ENCODE results near the gene RNF123.

The RNF123 gene

GRCh38 chr3:49658711-49659110 lies 30.6 kb upstream of the RNF123 start:
- no peak for DNase-seq (ENCODE audit: low read depth, low spot score)

- DNase-seq (ENCODE audit: low read depth, low spot score) = no peak
Observed at GRCh38 chr3:49659756-49660155, 29.6 kb upstream of the RNF123 start.

GRCh38 chr3:49661281-49661680 lies 28.1 kb upstream of the RNF123 start:
- no peak for DNase-seq (ENCODE audit: low read depth, low spot score)

GRCh38 chr3:49662021-49662420 lies 27.3 kb upstream of the RNF123 start:
- DNase-seq (ENCODE audit: low read depth, low spot score) = no peak

GRCh38 chr3:49662720-49663413 lies 26.5 kb upstream of the RNF123 start:
- DNase-seq (ENCODE audit: low read depth, low spot score) = no peak

GRCh38 chr3:49663831-49664230 lies 25.5 kb upstream of the RNF123 start:
- DNase-seq (ENCODE audit: low read depth, low spot score) = no peak

GRCh38 chr3:49664300-49664699 lies 25.1 kb upstream of the RNF123 start:
- no peak for DNase-seq (ENCODE audit: low read depth, low spot score)

GRCh38 chr3:49665822-49666519 lies 23.4 kb upstream of the RNF123 start:
- no peak for DNase-seq (ENCODE audit: low read depth, low spot score)

- DNase-seq (ENCODE audit: low read depth, low spot score) = no peak
Observed at GRCh38 chr3:49666592-49666991, 22.8 kb upstream of the RNF123 start.

- DNase-seq (ENCODE audit: low read depth, low spot score) = no peak
Observed at GRCh38 chr3:49667701-49668413, 21.5 kb upstream of the RNF123 start.

GRCh38 chr3:49668414-49668797 lies 21.0 kb upstream of the RNF123 start:
- DNase-seq (ENCODE audit: low read depth, low spot score) = no peak

- no peak for DNase-seq (ENCODE audit: low read depth, low spot score)
Observed at GRCh38 chr3:49668861-49669260, 20.5 kb upstream of the RNF123 start.

GRCh38 chr3:49669352-49669751 lies 20.0 kb upstream of the RNF123 start:
- no peak for DNase-seq (ENCODE audit: low read depth, low spot score)

- DNase-seq (ENCODE audit: low read depth, low spot score) = no peak
Observed at GRCh38 chr3:49670940-49671290, 18.4 kb upstream of the RNF123 start.

GRCh38 chr3:49671291-49672288 lies 17.8 kb upstream of the RNF123 start:
- DNase-seq (ENCODE audit: low read depth, low spot score) = peak; percentile 52

- DNase-seq (ENCODE audit: low read depth, low spot score) = no peak
Observed at GRCh38 chr3:49673121-49673714, 16.1 kb upstream of the RNF123 start.

GRCh38 chr3:49673715-49674496 lies 15.5 kb upstream of the RNF123 start, which contains the start of gene APEH:
Gene APEH, plus strand, starts transcription at chr3:49674351. Its CDS starts 51 bp downstream, at chr3:49674402.
- DNase-seq (ENCODE audit: low read depth, low spot score) = peak; percentile 85

GRCh38 chr3:49674497-49674983 lies 14.8 kb upstream of the RNF123 start:
- DNase-seq (ENCODE audit: low read depth, low spot score) = no peak

GRCh38 chr3:49675912-49676311 lies 13.4 kb upstream of the RNF123 start:
- no peak for DNase-seq (ENCODE audit: low read depth, low spot score)
